Osteoblast (primary cell): Measurements from ENCODE around the gene KIF26B. TPM values are rescaled to one million over a fixed set of nuclear protein-coding genes. Genes with fewer than 3 reads are reported as not detected.

Experiments
- DNase-seq: peaks from one replicate; pipeline ENCODE4 v3.0.0; 2011; ENCODE audit warnings: low spot score, mixed read lengths; ENCODE audit not compliant: insufficient read length; ENCODE audit errors: missing footprints
- H2AFZ ChIP-seq: 2 replicates; pipeline ENCODE4 v1.6.0; 2011; ENCODE audit warnings: mild to moderate bottlenecking, low read length
- H3K27ac ChIP-seq: 2 replicates; pipeline ENCODE4 v1.5.1; 2011; ENCODE audit warnings: mild to moderate bottlenecking, low read depth, low read length, moderate library complexity
- H3K27me3 ChIP-seq: 2 replicates; pipeline ENCODE4 v1.6.0; 2012; ENCODE audit warnings: mild to moderate bottlenecking, control low read depth, inconsistent platforms, low read length, moderate library complexity; ENCODE audit not compliant: insufficient read depth
- H3K36me3 ChIP-seq: 2 replicates; pipeline ENCODE4 v1.5.1; 2011; ENCODE audit warnings: mild to moderate bottlenecking, low read length, control low read depth, moderate library complexity; ENCODE audit not compliant: insufficient read depth
- H3K4me1 ChIP-seq: 2 replicates; pipeline ENCODE4 v1.5.1; 2011; ENCODE audit warnings: mild to moderate bottlenecking, low read length, control low read depth, moderate library complexity; ENCODE audit not compliant: insufficient read depth
- H3K4me2 ChIP-seq: 2 replicates; pipeline ENCODE4 v1.6.0; 2011; ENCODE audit warnings: mild to moderate bottlenecking, low read length; ENCODE audit not compliant: insufficient read depth
- H3K4me3 ChIP-seq: fragments of 200-600 bp; sonication (generic); 3 replicates; pipeline ENCODE4 v1.5.1; 2012; ENCODE audit warnings: mild to moderate bottlenecking, low read length, inconsistent platforms; ENCODE audit not compliant: insufficient read depth
- H3K79me2 ChIP-seq: 2 replicates; pipeline ENCODE4 v1.6.0; 2012; ENCODE audit warnings: mild to moderate bottlenecking, low read length, control low read depth, inconsistent platforms; ENCODE audit not compliant: insufficient read depth
- H3K9me3 ChIP-seq: 2 replicates; pipeline ENCODE4 v1.5.1; 2011; ENCODE audit warnings: low read depth, low read length, control low read depth
- H4K20me1 ChIP-seq: 2 replicates; pipeline ENCODE4 v1.6.0; 2012; ENCODE audit warnings: mild to moderate bottlenecking, low read length, control low read depth; ENCODE audit not compliant: insufficient read depth
- total RNA-seq: library from RNA; depleted of rRNA; stranded (reverse); fragments of >200 nt; gene quantifications from 2 replicates; pipeline ENCODE4 v1.2.3, GENCODE V29; 2012
- TF ChIP-seq, protein P1 (sequence below): IDR thresholded peaks from 2 replicates; pipeline ENCODE4 v1.5.1; 2011; ENCODE audit warnings: mild to moderate bottlenecking, low read depth, low read length, moderate library complexity; ENCODE audit errors: extremely low read depth

The KIF26B gene
- total RNA-seq, 1 donor = 22.1 TPM

DNA sequence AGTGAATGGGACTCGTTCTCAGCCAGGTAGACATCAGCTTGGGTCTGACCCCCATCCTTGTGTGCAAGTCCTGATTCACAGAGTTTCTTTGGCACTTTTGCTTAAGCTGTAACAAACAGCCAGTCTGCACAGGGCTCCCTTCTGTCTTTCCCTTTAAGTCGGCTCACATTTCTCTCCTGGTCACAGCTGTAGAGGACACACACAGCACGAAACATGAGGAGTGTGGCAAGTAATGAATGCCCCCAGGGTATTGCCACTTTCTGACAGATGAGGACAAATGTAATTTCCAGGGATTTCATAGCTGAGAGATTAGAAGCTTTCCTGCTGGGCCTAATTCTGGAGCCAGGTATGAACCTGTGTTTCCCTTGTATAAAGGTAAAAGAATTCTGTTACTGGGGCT is 423.5 kb downstream of the KIF26B start:
- Histone ChIP-seq H3K27ac (no peak overlapping the region), H3K4me1 (no peaks in the 10 kb centered on the region), H3K9me3 (no peaks in the 10 kb centered on the region), H2AFZ (no peak overlapping the region), H3K79me2 (no peaks in the 10 kb centered on the region), H3K4me2 (no peak overlapping the region), H3K4me3 (no peak overlapping the region), H4K20me1 (no peaks in the 10 kb centered on the region), H3K27me3 (no peaks in the 10 kb centered on the region), H3K36me3 (no peaks in the 10 kb centered on the region)
- DNase-seq = no peak
- TF ChIP-seq, protein P1, sequence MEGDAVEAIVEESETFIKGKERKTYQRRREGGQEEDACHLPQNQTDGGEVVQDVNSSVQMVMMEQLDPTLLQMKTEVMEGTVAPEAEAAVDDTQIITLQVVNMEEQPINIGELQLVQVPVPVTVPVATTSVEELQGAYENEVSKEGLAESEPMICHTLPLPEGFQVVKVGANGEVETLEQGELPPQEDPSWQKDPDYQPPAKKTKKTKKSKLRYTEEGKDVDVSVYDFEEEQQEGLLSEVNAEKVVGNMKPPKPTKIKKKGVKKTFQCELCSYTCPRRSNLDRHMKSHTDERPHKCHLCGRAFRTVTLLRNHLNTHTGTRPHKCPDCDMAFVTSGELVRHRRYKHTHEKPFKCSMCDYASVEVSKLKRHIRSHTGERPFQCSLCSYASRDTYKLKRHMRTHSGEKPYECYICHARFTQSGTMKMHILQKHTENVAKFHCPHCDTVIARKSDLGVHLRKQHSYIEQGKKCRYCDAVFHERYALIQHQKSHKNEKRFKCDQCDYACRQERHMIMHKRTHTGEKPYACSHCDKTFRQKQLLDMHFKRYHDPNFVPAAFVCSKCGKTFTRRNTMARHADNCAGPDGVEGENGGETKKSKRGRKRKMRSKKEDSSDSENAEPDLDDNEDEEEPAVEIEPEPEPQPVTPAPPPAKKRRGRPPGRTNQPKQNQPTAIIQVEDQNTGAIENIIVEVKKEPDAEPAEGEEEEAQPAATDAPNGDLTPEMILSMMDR = no peak

DNA sequence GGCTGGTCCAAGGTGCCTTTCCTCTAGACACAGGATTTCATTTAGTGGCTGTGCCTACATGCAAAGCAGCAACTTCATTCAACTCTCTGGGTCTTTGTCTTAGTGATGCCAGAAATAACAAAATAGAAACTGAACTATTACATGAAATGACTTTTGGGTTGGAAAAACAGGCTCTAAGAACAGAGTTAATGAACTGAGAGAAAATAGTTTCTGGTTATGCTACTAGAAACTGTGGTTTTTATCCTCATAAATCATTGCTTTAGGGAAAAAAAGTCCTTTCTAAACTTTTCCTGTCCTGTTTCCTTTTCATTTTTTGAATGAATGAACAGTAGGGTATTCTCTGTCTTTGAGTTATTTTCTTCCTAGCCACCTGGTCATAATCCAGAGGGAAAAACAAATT is 424.0 kb downstream of the KIF26B start:
- H3K27ac ChIP-seq = no peak overlapping the region
- no peaks in the 10 kb centered on the region for H4K20me1 ChIP-seq
- H3K79me2 ChIP-seq = no peaks in the 10 kb centered on the region
- TF ChIP-seq, protein P1 = no peak
- H3K4me3 ChIP-seq = no peak overlapping the region
- H3K4me2 ChIP-seq = no peak overlapping the region
- no peaks in the 10 kb centered on the region for H3K36me3 ChIP-seq
- no peaks in the 10 kb centered on the region for H3K27me3 ChIP-seq
- DNase-seq = no peak
- H2AFZ ChIP-seq = no peak overlapping the region
- H3K9me3 ChIP-seq = no peaks in the 10 kb centered on the region
- H3K4me1 ChIP-seq = no peaks in the 10 kb centered on the region

DNA sequence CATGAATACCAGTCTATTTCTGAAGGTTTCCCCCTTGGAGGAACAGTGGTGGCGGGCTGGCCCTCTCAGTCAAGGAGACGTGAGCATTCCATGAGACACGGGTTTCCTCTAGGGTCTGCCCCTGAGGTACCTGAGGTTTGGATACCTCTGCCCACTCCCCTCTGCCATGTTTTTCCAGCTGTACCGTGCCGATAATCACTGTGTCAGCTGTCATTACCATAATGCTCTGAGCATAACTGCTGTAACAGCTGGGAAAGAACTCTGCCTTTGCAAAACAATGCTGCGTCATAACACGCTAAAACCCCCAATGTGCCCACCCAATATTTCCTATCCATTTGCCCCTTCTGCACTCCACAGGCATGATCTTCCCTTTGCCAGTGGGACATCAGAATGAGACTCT is 425.1 kb downstream of the KIF26B start:
- Histone ChIP-seq H2AFZ (no peak overlapping the region), H3K27me3 (no peaks in the 10 kb centered on the region), H3K27ac (no peak overlapping the region), H3K4me1 (peaks cover 1% of the 10 kb centered on the region), H3K9me3 (no peaks in the 10 kb centered on the region), H3K4me2 (no peak overlapping the region), H4K20me1 (no peaks in the 10 kb centered on the region), H3K36me3 (no peaks in the 10 kb centered on the region), H3K4me3 (no peak overlapping the region), H3K79me2 (no peaks in the 10 kb centered on the region)
- TF ChIP-seq, protein P1 = no peak
- no peak for DNase-seq

DNA sequence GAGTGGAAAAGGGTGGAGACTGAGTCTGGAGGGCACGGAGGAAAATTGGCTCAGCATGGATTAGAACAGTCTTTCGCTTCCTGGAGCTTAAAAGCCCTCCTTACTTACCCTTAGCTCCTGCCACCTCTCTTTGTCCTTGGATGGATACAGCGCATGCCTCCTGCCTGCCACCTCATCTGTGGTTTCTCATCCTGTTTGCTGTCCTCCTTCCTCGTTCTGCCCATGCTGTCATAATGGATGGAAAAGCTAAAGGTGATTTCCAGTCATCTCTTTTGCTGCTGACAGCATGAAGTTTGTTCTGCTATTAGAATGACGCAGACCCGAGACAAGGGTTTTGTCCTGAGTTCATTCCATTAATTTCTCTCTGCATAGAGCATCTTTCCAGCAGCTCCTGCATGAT is 425.9 kb downstream of the KIF26B start:
- H3K27me3 ChIP-seq = no peaks in the 10 kb centered on the region
- no peak overlapping the region for H3K27ac ChIP-seq
- H4K20me1 ChIP-seq = no peaks in the 10 kb centered on the region
- peaks cover 5% of the 10 kb centered on the region for H3K4me1 ChIP-seq
- no peak overlapping the region for H3K4me2 ChIP-seq
- no peak overlapping the region for H3K4me3 ChIP-seq
- no peak for DNase-seq
- H3K36me3 ChIP-seq = no peaks in the 10 kb centered on the region
- H3K79me2 ChIP-seq = no peaks in the 10 kb centered on the region
- H3K9me3 ChIP-seq = no peaks in the 10 kb centered on the region
- TF ChIP-seq, protein P1 = no peak
- H2AFZ ChIP-seq = no peak overlapping the region
